OCI-LY1 (cell line): ENCODE measurements around the gene MCM6.

Experiments
- EZH2 ChIP-seq: fragments of 200-600 bp; sonication (generic), shearing (Covaris generic); IDR thresholded peaks from 2 replicates; pipeline ENCODE4 v1.8.0; 2017; ENCODE audit warnings: borderline replicate concordance, mixed run types, mild to moderate bottlenecking, antibody characterized with exemption, low read length, moderate library complexity, mixed read lengths
- TF ChIP-seq, protein P1 (sequence below): fragments of 200-600 bp; sonication (generic), shearing (Covaris generic); IDR thresholded peaks from 2 replicates; pipeline ENCODE4 v1.5.1; 2017; ENCODE audit warnings: mild to moderate bottlenecking, antibody characterized with exemption, low read length, moderate library complexity, mixed read lengths

DNA sequence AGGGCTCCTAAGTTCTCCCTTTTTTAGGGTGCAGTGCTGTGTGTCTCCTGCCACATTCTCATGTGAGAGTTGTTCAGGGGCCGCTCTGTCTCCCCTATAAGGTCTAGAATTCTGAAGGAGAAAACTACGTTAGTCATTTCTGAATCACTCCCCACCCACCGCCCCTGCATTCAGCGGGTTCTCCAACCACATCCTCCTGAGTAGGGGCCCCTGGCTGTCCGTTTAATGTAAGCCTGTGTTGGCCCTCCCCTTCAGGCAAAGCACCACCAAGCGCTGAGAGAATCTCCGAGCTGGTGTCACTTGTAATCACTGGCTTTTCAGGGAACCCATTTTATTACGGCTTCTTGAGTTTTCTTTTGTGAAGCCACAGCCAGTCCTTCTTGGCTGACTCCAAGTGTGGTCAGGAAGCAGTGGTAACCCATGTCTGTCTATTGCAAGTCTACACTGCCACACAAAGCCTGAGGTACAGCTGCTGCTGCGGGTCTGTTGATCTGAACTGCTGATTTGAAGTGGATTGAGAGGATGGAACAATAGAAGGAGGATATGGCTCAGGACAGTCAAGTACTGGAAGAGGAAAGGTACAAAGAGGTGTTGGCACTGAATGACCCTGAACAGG, 56.1 kb downstream of the MCM6 start:
- TF ChIP-seq, protein P1, sequence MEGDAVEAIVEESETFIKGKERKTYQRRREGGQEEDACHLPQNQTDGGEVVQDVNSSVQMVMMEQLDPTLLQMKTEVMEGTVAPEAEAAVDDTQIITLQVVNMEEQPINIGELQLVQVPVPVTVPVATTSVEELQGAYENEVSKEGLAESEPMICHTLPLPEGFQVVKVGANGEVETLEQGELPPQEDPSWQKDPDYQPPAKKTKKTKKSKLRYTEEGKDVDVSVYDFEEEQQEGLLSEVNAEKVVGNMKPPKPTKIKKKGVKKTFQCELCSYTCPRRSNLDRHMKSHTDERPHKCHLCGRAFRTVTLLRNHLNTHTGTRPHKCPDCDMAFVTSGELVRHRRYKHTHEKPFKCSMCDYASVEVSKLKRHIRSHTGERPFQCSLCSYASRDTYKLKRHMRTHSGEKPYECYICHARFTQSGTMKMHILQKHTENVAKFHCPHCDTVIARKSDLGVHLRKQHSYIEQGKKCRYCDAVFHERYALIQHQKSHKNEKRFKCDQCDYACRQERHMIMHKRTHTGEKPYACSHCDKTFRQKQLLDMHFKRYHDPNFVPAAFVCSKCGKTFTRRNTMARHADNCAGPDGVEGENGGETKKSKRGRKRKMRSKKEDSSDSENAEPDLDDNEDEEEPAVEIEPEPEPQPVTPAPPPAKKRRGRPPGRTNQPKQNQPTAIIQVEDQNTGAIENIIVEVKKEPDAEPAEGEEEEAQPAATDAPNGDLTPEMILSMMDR, result no peak
- TF ChIP-seq EZH2, result no peak
